ENCODE data around the gene LMBR1.
"Not testable (repeated sequence)": the region's sequence is repeated elsewhere in the genome, so short reads cannot be mapped to it uniquely, and the experiment has no call there.

Gene LMBR1

GRCh38 chr7:156654511-156655234 lies 238.3 kb downstream of the LMBR1 start:
- DNase-seq = no peak

- peak; percentile 52 for DNase-seq
These were observed 240.0 kb downstream of the LMBR1 start for GRCh38 chr7:156652886-156653568.

GRCh38 chr7:156651474-156651873 lies 241.5 kb downstream of the LMBR1 start:
- DNase-seq = peak; percentile 69

- no peak for DNase-seq
These were observed 242.9 kb downstream of the LMBR1 start for GRCh38 chr7:156650042-156650441.

GRCh38 chr7:156647330-156647729 lies 245.7 kb downstream of the LMBR1 start:
- DNase-seq = not testable (repeated sequence)

- DNase-seq = no peak
These were observed 250.5 kb downstream of the LMBR1 start for GRCh38 chr7:156642306-156643045.

- DNase-seq = peak; percentile 32
These were observed 252.0 kb downstream of the LMBR1 start for GRCh38 chr7:156640949-156641485.

- DNase-seq = peak; percentile 90
These were observed 252.6 kb downstream of the LMBR1 start, which contains the start of gene RNF32 for GRCh38 chr7:156640257-156640948. TSS of gene RNF32 (plus strand) at chr7:156640774. CDS start at chr7:156643878, 3,104 bp downstream.

GRCh38 chr7:156639426-156640256 lies 253.3 kb downstream of the LMBR1 start:
- DNase-seq = peak; percentile 13

GRCh38 chr7:156638443-156639077 lies 254.4 kb downstream of the LMBR1 start:
- no peak for DNase-seq

GRCh38 chr7:156637093-156637492 lies 255.9 kb downstream of the LMBR1 start:
- DNase-seq = not testable (repeated sequence)

GRCh38 chr7:156635529-156636385 lies 257.2 kb downstream of the LMBR1 start:
- DNase-seq = no peak

GRCh38 chr7:156634117-156634516 lies 258.9 kb downstream of the LMBR1 start:
- no peak for DNase-seq

GRCh38 chr7:156629873-156630272 lies 263.1 kb downstream of the LMBR1 start:
- no peak for DNase-seq

- DNase-seq = no peak
These were observed 264.4 kb downstream of the LMBR1 start for GRCh38 chr7:156628562-156628961.

Measured in fibroblast of skin of back (primary cell).